Fibroblast of peridontal ligament (primary cell): Measurements from ENCODE around the gene IL22RA1.

Experiments used
- DNase-seq: peaks from one replicate; pipeline ENCODE4 v3.0.0-alpha.2; 2010; ENCODE audit errors: extremely low read depth

IL22RA1 gene

DNA sequence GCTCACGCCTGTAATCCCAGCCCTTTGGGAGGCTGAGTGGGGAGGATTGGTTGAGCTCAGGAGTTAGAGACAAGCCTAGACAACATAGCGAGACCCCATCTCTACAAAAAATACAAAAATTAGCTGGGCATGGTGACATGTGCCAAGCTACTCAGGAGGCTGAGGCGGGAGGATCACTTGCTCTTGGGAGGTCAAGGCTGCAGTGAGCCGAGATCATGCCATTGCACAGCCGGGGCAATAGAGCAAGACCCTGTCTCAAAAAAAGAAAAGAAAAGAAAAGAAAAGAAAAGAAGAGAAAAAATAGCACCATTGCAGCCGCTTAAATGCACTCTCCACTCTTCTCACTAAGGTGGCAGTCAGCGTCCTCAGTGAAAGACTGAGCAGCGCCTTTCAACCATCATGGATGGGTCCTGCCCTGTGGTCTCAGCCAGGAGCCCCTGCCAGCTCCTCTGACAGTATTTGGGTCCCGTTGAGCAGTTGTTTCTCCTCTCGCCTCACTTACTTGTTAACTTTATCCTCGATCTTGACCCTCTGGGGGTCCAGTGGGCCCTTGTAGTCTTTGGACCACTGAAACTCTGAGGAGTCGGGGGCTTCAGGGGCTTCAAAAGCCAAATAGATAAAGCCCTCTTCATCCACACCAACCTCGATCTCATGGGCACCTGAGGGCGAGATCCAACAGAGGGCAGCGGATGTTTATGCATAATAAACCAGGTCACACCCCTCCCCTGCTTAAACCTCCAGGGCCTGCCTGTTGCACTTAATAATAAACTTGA, 67.9 kb downstream of the IL22RA1 start:
- DNase-seq, result no peak

DNA sequence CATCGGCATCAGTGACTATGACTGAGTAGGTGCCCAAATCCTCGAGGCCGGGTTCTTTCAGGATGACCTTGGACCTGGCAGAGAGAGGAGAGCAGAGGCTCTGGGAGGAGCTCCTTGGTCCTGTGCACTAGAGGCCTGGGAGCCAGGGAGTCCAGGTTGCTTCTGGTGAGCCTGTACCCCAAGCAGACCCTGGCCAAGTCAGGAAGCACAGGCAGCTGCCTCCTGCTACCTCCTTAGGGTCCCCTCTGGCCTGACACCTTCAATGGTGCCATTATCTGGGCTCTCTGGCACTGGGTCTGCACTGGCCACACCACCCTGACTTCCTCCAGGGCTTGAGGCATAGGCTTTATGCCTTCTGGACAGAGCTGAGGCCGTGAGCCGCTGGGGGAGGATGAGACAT, 68.7 kb downstream of the IL22RA1 start:
- no peak for DNase-seq

DNA sequence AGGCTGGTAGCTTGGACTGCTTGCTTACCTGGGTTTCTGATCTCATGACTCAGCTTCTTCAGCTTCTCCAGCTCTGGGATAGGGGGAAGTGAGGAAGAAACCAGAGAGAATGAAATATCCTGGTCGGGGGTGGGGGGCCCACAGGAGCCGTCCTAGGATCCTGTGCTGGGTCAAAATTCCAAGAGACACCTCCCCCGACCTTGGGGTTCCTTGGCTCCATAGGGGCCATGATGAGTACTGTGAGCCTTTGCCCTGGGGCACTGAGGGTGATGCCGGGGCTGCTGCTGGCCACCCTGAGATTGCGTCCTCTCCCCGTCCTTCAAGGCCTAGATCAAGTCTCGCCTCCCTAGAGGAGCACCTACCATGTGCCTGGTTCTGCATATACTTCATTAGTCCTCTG, 71.0 kb downstream of the IL22RA1 start:
- DNase-seq, result no peak

DNA sequence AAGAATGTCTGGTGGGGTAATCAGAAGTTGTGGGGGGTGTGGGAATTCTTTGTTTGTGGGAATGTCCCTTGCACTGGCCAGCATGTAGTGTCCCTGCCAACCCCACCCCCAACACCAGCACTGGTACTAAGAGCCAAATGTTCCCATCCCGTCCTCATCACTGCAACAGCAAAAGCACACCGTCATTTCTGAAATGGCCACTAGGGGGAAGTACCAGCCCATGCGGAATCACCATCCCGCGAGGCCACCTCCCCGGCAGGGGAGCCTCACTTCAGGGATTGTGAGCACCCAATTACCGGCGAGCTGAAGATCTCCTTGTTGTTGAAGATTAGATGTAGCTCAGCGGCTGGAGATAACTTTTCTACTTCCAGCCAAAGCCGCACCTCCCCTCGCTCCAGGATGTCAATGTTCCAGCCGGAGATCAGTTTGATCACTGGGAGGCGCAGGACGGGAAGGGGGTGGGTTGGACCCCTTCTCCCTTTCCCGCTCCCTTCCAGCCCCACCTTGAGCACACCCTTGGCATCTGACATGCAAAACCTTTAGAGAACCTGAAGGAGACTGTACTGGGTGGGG, 72.0 kb downstream of the IL22RA1 start:
- peak; percentile 72 for DNase-seq

DNA sequence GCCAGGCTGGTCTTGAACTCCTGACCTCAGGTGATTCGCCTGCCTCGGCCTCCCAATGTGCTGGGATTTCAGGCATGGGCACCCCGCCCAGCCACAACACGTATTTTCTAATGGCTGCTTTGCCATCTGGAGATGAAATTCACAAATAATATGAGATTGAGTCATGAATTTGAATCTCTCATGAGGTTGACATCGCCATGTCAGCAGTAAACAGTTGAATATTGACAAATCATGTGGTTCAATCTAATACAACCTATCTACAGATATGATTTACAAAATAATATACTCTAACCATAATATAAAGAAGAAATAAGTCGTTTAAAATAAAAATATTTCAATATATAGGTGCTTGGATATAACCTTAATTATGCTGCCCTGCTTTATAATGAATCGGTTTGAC, 73.1 kb downstream of the IL22RA1 start:
- DNase-seq, result no peak
